22Rv1 (cell line): Measurements from ENCODE around the gene FUOM.

Experiments
- ZFX ChIP-seq: fragments of 450-650 bp; IDR thresholded peaks from 2 replicates; pipeline ENCODE4 v1.6.1; 2017; ENCODE audit warnings: antibody characterized with exemption, borderline replicate concordance
- TF ChIP-seq, protein P1 (sequence below): fragments of 450-650 bp; IDR thresholded peaks from 2 replicates; pipeline ENCODE4 v1.5.1; 2017; ENCODE audit warnings: mild to moderate bottlenecking

DNA sequence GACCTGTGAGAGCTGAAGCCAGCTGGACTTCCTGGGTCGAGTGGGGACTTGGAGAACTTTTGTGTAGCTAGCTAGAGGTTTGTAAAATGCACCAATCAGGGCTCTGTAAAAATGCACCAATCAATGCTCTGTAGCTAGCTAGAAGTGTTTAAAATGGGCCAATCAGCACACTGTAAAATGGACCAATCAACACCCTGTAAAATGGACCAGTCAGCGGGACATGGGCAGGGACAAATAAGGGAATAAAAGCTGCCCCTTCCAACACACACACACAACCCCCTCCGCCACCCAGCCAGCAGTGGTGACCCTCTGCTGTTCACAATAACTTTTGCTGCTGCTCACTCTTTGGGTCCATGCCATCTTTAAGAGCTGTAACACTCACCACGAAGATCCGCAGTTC, 42.0 kb downstream of the FUOM start:
- TF ChIP-seq, protein P1, sequence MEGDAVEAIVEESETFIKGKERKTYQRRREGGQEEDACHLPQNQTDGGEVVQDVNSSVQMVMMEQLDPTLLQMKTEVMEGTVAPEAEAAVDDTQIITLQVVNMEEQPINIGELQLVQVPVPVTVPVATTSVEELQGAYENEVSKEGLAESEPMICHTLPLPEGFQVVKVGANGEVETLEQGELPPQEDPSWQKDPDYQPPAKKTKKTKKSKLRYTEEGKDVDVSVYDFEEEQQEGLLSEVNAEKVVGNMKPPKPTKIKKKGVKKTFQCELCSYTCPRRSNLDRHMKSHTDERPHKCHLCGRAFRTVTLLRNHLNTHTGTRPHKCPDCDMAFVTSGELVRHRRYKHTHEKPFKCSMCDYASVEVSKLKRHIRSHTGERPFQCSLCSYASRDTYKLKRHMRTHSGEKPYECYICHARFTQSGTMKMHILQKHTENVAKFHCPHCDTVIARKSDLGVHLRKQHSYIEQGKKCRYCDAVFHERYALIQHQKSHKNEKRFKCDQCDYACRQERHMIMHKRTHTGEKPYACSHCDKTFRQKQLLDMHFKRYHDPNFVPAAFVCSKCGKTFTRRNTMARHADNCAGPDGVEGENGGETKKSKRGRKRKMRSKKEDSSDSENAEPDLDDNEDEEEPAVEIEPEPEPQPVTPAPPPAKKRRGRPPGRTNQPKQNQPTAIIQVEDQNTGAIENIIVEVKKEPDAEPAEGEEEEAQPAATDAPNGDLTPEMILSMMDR, result no peak
- no peak for TF ChIP-seq ZFX
